Progenitor cell of endocrine pancreas (in vitro differentiated cells): ENCODE measurements around the gene BPTF. TPM values are rescaled to one million over a fixed set of nuclear protein-coding genes. Genes with fewer than 3 reads are reported as not detected.
A peak's percentile ranks its signal among the peaks of the same experiment; 100 is the strongest.

Experiments
- DNase-seq: peaks from one replicate; pipeline ENCODE4 v3.0.0; 2021; ENCODE audit warnings: low spot score; ENCODE audit not compliant: unreplicated experiment
- H3K27ac Mint-ChIP-seq: 2 replicates; pipeline ENCODE4 v1.8.0; 2021; ENCODE audit warnings: mild to moderate bottlenecking, moderate library complexity, mixed read lengths
- H3K27me3 Mint-ChIP-seq: 2 replicates; pipeline ENCODE4 v1.8.0; 2021; ENCODE audit warnings: mixed read lengths
- H3K36me3 Mint-ChIP-seq: 2 replicates; pipeline ENCODE4 v1.8.0; 2022; ENCODE audit warnings: mixed read lengths; ENCODE audit not compliant: insufficient read depth
- H3K4me1 Mint-ChIP-seq: 2 replicates; pipeline ENCODE4 v1.8.0; 2021; ENCODE audit warnings: low read depth, mixed read lengths
- H3K4me3 Mint-ChIP-seq: 2 replicates; pipeline ENCODE4 v1.8.0; 2021; ENCODE audit warnings: low read depth, mild to moderate bottlenecking, moderate library complexity, mixed read lengths
- H3K9me3 Mint-ChIP-seq: 2 replicates; pipeline ENCODE4 v1.8.0; 2021; ENCODE audit warnings: low read depth, mixed read lengths
- total RNA-seq: library from RNA; stranded (reverse); gene quantifications from 2 replicates; pipeline ENCODE4 v1.2.1, GENCODE V29; 2021
- TF ChIP-seq, protein P1 (sequence below): fragments of 200-600 bp; sonication (generic); IDR thresholded peaks from one replicate; pipeline ENCODE4 v1.5.0; 2021; ENCODE audit warnings: antibody characterized with exemption, mild to moderate bottlenecking; ENCODE audit not compliant: unreplicated experiment

Gene BPTF
- total RNA-seq, 1 donor from 2014 or later, result 194 TPM

DNA sequence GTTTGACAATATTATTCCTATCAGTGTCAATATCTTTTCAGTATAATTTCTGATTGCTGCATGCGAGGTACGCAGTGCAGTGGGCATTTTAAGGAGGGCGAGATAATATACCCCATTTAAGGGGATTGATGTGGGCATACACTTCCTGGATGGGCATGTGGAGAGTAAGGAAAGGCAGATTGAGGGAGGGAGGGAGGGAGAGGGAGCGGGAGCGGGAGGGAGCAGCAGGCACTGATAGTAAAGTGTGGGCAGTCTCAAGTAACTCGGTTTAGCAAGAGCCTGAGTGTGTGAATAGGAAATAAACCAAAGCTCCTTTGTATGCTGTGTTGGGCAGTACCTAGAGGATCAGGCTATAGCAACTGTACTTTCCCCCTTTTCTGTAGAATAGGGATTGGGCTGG lies 5.1 kb downstream of the BPTF start:
- Mint-ChIP-seq H3K4me3 (no peak overlapping the region), H3K9me3 (no peaks in the 10 kb centered on the region), H3K27me3 (no peaks in the 10 kb centered on the region), H3K36me3 (peaks cover 3% of the 10 kb centered on the region), H3K27ac (peak overlapping the region; percentile 51), H3K4me1 (peaks cover 38% of the 10 kb centered on the region)
- TF ChIP-seq, protein P1, sequence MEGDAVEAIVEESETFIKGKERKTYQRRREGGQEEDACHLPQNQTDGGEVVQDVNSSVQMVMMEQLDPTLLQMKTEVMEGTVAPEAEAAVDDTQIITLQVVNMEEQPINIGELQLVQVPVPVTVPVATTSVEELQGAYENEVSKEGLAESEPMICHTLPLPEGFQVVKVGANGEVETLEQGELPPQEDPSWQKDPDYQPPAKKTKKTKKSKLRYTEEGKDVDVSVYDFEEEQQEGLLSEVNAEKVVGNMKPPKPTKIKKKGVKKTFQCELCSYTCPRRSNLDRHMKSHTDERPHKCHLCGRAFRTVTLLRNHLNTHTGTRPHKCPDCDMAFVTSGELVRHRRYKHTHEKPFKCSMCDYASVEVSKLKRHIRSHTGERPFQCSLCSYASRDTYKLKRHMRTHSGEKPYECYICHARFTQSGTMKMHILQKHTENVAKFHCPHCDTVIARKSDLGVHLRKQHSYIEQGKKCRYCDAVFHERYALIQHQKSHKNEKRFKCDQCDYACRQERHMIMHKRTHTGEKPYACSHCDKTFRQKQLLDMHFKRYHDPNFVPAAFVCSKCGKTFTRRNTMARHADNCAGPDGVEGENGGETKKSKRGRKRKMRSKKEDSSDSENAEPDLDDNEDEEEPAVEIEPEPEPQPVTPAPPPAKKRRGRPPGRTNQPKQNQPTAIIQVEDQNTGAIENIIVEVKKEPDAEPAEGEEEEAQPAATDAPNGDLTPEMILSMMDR, result no peak
- no peak for DNase-seq

DNA sequence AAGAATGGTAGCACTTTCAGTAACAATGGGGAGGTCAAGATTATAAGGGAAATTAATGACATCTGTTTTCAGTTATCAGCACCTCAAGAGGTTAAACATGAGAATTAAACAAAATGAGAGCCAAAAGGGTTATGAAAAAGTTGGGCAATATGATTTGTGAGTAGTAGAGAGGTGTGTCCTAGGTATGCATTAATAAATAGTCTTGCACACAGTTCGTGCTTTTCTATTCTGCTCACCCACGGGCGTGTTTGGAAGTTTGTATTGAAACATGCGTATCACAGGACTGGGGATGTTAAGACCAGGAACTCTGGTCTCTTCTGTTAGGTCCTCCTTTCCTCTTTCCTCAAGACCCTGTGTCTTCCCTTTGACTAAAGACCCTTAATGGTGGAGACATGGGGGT lies 6.0 kb downstream of the BPTF start:
- DNase-seq, result no peak
- Mint-ChIP-seq H3K4me1 (peaks cover 40% of the 10 kb centered on the region), H3K36me3 (peaks cover 3% of the 10 kb centered on the region), H3K9me3 (no peaks in the 10 kb centered on the region), H3K27ac (peak overlapping the region; percentile 6), H3K27me3 (no peaks in the 10 kb centered on the region), H3K4me3 (no peak overlapping the region)
- TF ChIP-seq, protein P1, result no peak

DNA sequence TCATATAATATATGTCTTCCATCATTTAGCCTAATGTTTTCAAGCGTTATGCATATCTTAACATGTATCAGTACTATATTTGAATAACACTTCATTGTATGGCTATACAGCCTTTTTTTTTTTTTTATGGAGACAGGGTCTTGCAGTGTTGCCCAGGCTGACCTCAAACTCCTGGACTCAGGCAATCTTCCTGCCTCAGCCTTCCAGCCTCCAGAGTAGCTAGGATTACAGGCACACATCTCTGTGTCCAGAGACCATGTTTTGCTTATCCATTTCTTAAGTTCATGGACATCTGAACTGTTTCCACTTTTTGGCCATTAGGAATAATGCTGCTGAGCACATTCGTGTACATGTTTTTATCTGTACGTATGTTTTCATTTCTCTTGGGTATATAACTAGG lies 7.8 kb downstream of the BPTF start:
- Mint-ChIP-seq H3K9me3 (no peaks in the 10 kb centered on the region), H3K4me1 (peaks cover 43% of the 10 kb centered on the region), H3K27me3 (no peaks in the 10 kb centered on the region), H3K36me3 (peaks cover 3% of the 10 kb centered on the region), H3K27ac (no peak overlapping the region), H3K4me3 (no peak overlapping the region)
- DNase-seq, result no peak
- TF ChIP-seq, protein P1, result no peak

GRCh38 chr17:67833946-67834631 lies 8.8 kb downstream of the BPTF start:
- H3K27ac Mint-ChIP-seq, result no peak overlapping the region
- H3K4me3 Mint-ChIP-seq, result no peak overlapping the region
- H3K27me3 Mint-ChIP-seq, result no peaks in the 10 kb centered on the region
- no peak for DNase-seq
- TF ChIP-seq, protein P1, result peak; percentile 53
- H3K36me3 Mint-ChIP-seq, result peaks cover 3% of the 10 kb centered on the region
- no peaks in the 10 kb centered on the region for H3K9me3 Mint-ChIP-seq
- peaks cover 38% of the 10 kb centered on the region for H3K4me1 Mint-ChIP-seq

GRCh38 chr17:67834634-67835033 lies 9.3 kb downstream of the BPTF start:
- TF ChIP-seq, protein P1, result no peak
- DNase-seq, result no peak
- Mint-ChIP-seq H3K4me1 (peaks cover 33% of the 10 kb centered on the region), H3K27me3 (no peaks in the 10 kb centered on the region), H3K36me3 (peaks cover 3% of the 10 kb centered on the region), H3K27ac (no peak overlapping the region), H3K4me3 (no peak overlapping the region), H3K9me3 (no peaks in the 10 kb centered on the region)
